ENCODE results near the gene PPIG. TPM values are rescaled to one million over a fixed set of nuclear protein-coding genes. Genes with fewer than 3 reads are reported as not detected.

Gene PPIG
- total RNA-seq, 1 experiment from 2014 or later: 46.5 TPM

GRCh38 chr2:169672406-169672805, 88.3 kb downstream of the PPIG start:
- no peak for DNase-seq (ENCODE audit: low read depth, low spot score)
- no peaks in the 10 kb centered on the region for H3K27me3 ChIP-seq (ENCODE audit: control insufficient read depth, insufficient read depth, low read length)
- H3K27ac ChIP-seq (ENCODE audit: low read length): no peak overlapping the region
- intact Hi-C loops (cut with micrococcal nuclease; ENCODE audit: unreplicated experiment): no loop called here
- H3K4me1 ChIP-seq (ENCODE audit: control insufficient read depth, insufficient read depth, low read length): no peaks in the 10 kb centered on the region
- H3K4me3 ChIP-seq (ENCODE audit: low read depth in 2 of 2, low read length in 2 of 2): no peak overlapping the region
- POLR2A ChIA-PET: no interaction called here
- CTCF ChIA-PET: interaction anchor here (0.6 kb wide), 1 partner anchor 1619 kb away, joined by 4 read pairs; no protein-coding TSS in a partner anchor
- BruUV-seq (replicated peaks): no TSS peak
- H3K9me3 ChIP-seq (ENCODE audit: control insufficient read depth, insufficient read depth, low read depth, low read length): no peaks in the 10 kb centered on the region
- no peaks in the 10 kb centered on the region for H3K36me3 ChIP-seq (ENCODE audit: control insufficient read depth, insufficient read depth, low read length)
- ATAC-seq: no peak
- in situ Hi-C loops (cut with HindIII; ENCODE audit: low pct_unique_long_range_greater_than_20kb, low sequenced_read_pairs): no loop called here
- TF ChIP-seq POLR2AphosphoS5 (IDR thresholded peaks at IDR 0.05; ENCODE audit: low read depth, low read length) (no peak), REST (IDR thresholded peaks at IDR 0.05; ENCODE audit: insufficient read depth in 1 of 2, low read depth in 2 of 2, low read length in 1 of 2) (no peak), SIN3A (IDR thresholded peaks at IDR 0.05; ENCODE audit: borderline replicate concordance, insufficient read depth, low read depth, low read length) (no peak), TCF7L2 (IDR thresholded peaks at IDR 0.05; ENCODE audit: low read depth, low read length) (no peak), CTCF (IDR thresholded peaks at IDR 0.05) (no peak)

- POLR2A ChIA-PET: no interaction called here
- DNase-seq (ENCODE audit: low read depth, low spot score): no peak
- no peaks in the 10 kb centered on the region for H3K27me3 ChIP-seq (ENCODE audit: control insufficient read depth, insufficient read depth, low read length)
- no peaks in the 10 kb centered on the region for H3K4me1 ChIP-seq (ENCODE audit: control insufficient read depth, insufficient read depth, low read length)
- in situ Hi-C loops (cut with HindIII; ENCODE audit: low pct_unique_long_range_greater_than_20kb, low sequenced_read_pairs): no loop called here
- BruUV-seq (replicated peaks): no TSS peak
- H3K27ac ChIP-seq (ENCODE audit: low read length): no peak overlapping the region
- TF ChIP-seq CTCF (IDR thresholded peaks at IDR 0.05) (no peak), POLR2AphosphoS5 (IDR thresholded peaks at IDR 0.05; ENCODE audit: low read depth, low read length) (no peak)
- no peak overlapping the region for H3K4me3 ChIP-seq (ENCODE audit: low read depth in 2 of 2, low read length in 2 of 2)
- intact Hi-C loops (cut with micrococcal nuclease; ENCODE audit: unreplicated experiment): no loop called here
- CTCF ChIA-PET: interaction anchor here (0.6 kb wide), 1 partner anchor 1619 kb away, joined by 4 read pairs; no protein-coding TSS in a partner anchor
- no peaks in the 10 kb centered on the region for H3K9me3 ChIP-seq (ENCODE audit: control insufficient read depth, insufficient read depth, low read depth, low read length)
- no peaks in the 10 kb centered on the region for H3K36me3 ChIP-seq (ENCODE audit: control insufficient read depth, insufficient read depth, low read length)
- ATAC-seq: no peak
Observed at GRCh38 chr2:169673106-169673505, 89.0 kb downstream of the PPIG start.

All from Panc1 (cell line).